ENCODE results near the gene OPCML. TPM values are rescaled to one million over a fixed set of nuclear protein-coding genes. Genes with fewer than 3 reads are reported as not detected.

OPCML gene
- total and polyA plus RNA-seq, 2 of the 13 experiments (the other 11 are each of a cell fraction or from before 2014, with no cell fraction given): not detected

- TF ChIP-seq HIC2 (CRISPR knock-in tag; IDR thresholded peaks at IDR 0.05; ENCODE audit: low read depth) (no peak), ZNF33A (CRISPR knock-in tag; IDR thresholded peaks at IDR 0.05; ENCODE audit: borderline replicate concordance) (no peak)
- TF ChIP-seq, protein P1, sequence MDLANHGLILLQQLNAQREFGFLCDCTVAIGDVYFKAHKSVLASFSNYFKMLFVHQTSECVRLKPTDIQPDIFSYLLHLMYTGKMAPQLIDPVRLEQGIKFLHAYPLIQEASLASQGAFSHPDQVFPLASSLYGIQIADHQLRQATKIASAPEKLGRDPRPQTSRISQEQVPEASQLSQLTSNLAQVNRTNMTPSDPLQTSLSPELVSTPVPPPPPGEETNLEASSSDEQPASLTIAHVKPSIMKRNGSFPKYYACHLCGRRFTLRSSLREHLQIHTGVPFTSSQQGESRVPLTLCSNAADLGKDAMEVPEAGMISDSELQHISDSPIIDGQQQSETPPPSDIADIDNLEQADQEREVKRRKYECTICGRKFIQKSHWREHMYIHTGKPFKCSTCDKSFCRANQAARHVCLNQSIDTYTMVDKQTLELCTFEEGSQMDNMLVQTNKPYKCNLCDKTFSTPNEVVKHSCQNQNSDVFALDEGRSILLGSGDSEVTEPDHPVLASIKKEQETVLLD (CRISPR knock-in tag; IDR thresholded peaks at IDR 0.05; ENCODE audit: low read depth): no peak
Observed at GRCh38 chr11:132692891-132693290, 839.4 kb downstream of the OPCML start (continued).

DNA sequence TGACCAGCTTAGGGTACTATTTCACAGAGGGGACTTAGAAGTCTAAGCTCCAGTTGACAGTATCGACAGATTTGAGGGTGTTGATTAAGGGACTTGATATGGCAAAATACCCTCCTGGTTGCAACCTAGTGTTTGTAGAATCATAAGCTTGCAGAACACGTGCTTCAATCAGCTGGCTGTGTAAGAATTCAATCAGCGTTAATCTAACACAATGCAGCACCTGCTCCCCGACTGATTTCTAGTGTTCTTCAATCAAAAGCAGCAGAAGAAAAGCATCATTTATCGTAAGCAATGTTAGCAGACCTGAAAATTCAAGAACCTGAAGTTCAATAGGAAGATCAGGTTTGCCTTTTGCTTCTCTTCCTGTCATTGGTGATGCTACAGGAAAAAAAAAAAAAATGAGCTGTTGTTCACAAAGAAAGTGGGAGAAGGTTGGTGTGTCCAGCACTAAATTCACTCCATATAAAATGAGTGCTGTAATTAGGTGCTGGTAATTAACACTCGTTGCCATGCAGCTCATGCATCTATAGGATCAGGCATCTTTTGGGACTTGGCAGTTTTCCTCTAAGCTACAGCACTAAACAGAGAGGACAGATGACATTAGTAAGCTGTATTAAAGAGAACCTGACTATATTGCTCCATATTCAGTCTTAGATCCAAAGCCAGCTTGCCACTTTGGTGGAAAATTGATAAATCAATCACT is 840.3 kb downstream of the OPCML start:
- Histone ChIP-seq H3K79me2 (ENCODE audit: insufficient read depth, low read length) (no peaks in the 10 kb centered on the region), H3K4me3 (replicated peaks in 1 of 3; ENCODE audit: insufficient read depth in 1 of 3, low read depth in 2 of 3, low read length in 3 of 3) (no peak overlapping the region), H3K36me3 (replicated peaks in 1 of 2; ENCODE audit: control insufficient read depth in 1 of 2, insufficient read depth in 2 of 2, low read length in 2 of 2) (no peaks in the 10 kb centered on the region), H3K27ac (ENCODE audit: extremely low read length, insufficient read depth, low read length) (no peak overlapping the region), H3K4me2 (ENCODE audit: low read depth, low read length) (no peak overlapping the region), H3K4me1 (ENCODE audit: insufficient read depth, low read length) (no peaks in the 10 kb centered on the region), H4K20me1 (ENCODE audit: insufficient read depth, low read length) (no peaks in the 10 kb centered on the region), H2AFZ (ENCODE audit: low read length) (no peak overlapping the region), H3K9me3 (ENCODE audit: low read length) (peaks cover 81% of the 10 kb centered on the region), H3K27me3 (ENCODE audit: control insufficient read depth in 1 of 2, insufficient read depth in 2 of 2, low read length in 2 of 2) (no peaks in the 10 kb centered on the region), H3K9ac (ENCODE audit: insufficient read depth, low read depth, low read length) (no peak overlapping the region)
- CTCF ChIA-PET (ENCODE audit: low intra/inter-chr PET ratio, low total read pairs): no interaction called here
- no peak for FAIRE-seq
- DNase-seq (ENCODE audit: low spot score): no peak
- POLR2A ChIA-PET: no interaction called here
- WGBS (ENCODE audit: low lambda C conversion rate): 4% methylated on average over 6 of the region's 6 CpGs
- intact Hi-C loops (cut with micrococcal nuclease; ENCODE audit: unreplicated experiment): no loop called here
- no peak for ATAC-seq
- no TSS peak for BruUV-seq (replicated peaks)
- in situ Hi-C loops (cut with HindIII; ENCODE audit: extremely low pct_ligation_motif_present, low pct_unique_long_range_greater_than_20kb): no loop called here
- no peak for TF ChIP-seq AGO2 (optimal IDR thresholded peaks at IDR 0.05; ENCODE audit: low read depth, low read length)
- TF ChIP-seq ZFP41 (CRISPR knock-in tag; IDR thresholded peaks at IDR 0.05; ENCODE audit: borderline replicate concordance): no peak
- TF ChIP-seq ZNF772 (CRISPR knock-in tag; IDR thresholded peaks at IDR 0.05): no peak
- TF ChIP-seq ZNF550 (CRISPR knock-in tag; IDR thresholded peaks at IDR 0.05; ENCODE audit: borderline replicate concordance): no peak
- no peak for TF ChIP-seq SRF (IDR thresholded peaks at IDR 0.05; ENCODE audit: low read depth, low read length)
- TF ChIP-seq ZNF17 (CRISPR knock-in tag; IDR thresholded peaks at IDR 0.05): no peak
- no peak for TF ChIP-seq MED1 (CRISPR knock-in tag; IDR thresholded peaks at IDR 0.05)
- no peak for TF ChIP-seq ELF1 (CRISPR knock-in tag; IDR thresholded peaks at IDR 0.05)
- TF ChIP-seq PHB2 (IDR thresholded peaks at IDR 0.05; ENCODE audit: partially characterized antibody): no peak
- TF ChIP-seq NFE2L2 (IDR thresholded peaks at IDR 0.05; ENCODE audit: low read length): no peak
- TF ChIP-seq PHF20 (CRISPR knock-in tag; IDR thresholded peaks at IDR 0.05): no peak
- no peak for TF ChIP-seq JDP2 (CRISPR knock-in tag; IDR thresholded peaks at IDR 0.05; ENCODE audit: borderline replicate concordance)
- TF ChIP-seq ISL2 (CRISPR knock-in tag; IDR thresholded peaks at IDR 0.05): no peak
- TF ChIP-seq ARHGAP35 (CRISPR knock-in tag; IDR thresholded peaks at IDR 0.05; ENCODE audit: borderline replicate concordance): no peak

Measured in HepG2 (cell line).